Measurements from ENCODE around the gene LCLAT1. TPM values are rescaled to one million over a fixed set of nuclear protein-coding genes. Genes with fewer than 3 reads are reported as not detected.
A peak's percentile ranks its signal among the peaks of the same experiment; 100 is the strongest.

LCLAT1 gene
- total RNA-seq, 1 donor from 2014 or later, result 21.6 TPM

GRCh38 chr2:30410217-30410616 lies 36.8 kb upstream of the LCLAT1 start:
- peaks cover 60% of the 10 kb centered on the region for H3K4me1 Mint-ChIP-seq
- no peak overlapping the region for H2AFZ ChIP-seq (replicated peaks)

GRCh38 chr2:30412047-30412683 lies 34.9 kb upstream of the LCLAT1 start:
- DNase-seq (ENCODE audit: low spot score), result no peak
- H3K27me3 Mint-ChIP-seq (ENCODE audit: insufficient read depth, low read depth), result peaks cover 10% of the 10 kb centered on the region
- H3K36me3 Mint-ChIP-seq, result no peaks in the 10 kb centered on the region
- Histone ChIP-seq H3K79me2 (ENCODE audit: low read depth) (no peaks in the 10 kb centered on the region), H3F3A (ENCODE audit: low read depth) (peaks cover 5% of the 10 kb centered on the region), H2AFZ (replicated peaks) (no peak overlapping the region), H4K20me1 (ENCODE audit: low read depth) (no peaks in the 10 kb centered on the region), H3K4me2 (no peak overlapping the region), H3K36me3 (no peaks in the 10 kb centered on the region), H3K27ac (no peak overlapping the region), H3K27me3 (no peaks in the 10 kb centered on the region), H3K9ac (no peak overlapping the region), H3K4me3 (no peak overlapping the region), H3K4me1 (peaks cover 19% of the 10 kb centered on the region), H3K9me3 (ENCODE audit: low read depth) (no peaks in the 10 kb centered on the region)
- no peak for TF ChIP-seq CTCF (IDR thresholded peaks at IDR 0.05)
- no peak for TF ChIP-seq EZH2phosphoT487 (IDR thresholded peaks at IDR 0.05)
- TF ChIP-seq EZH2 (IDR thresholded peaks at IDR 0.05), result no peak
- H3K27ac Mint-ChIP-seq, result peak overlapping the region; percentile 86
- H3K4me1 Mint-ChIP-seq, result peaks cover 58% of the 10 kb centered on the region
- H3K9me3 Mint-ChIP-seq, result peaks cover 2% of the 10 kb centered on the region
- no peak overlapping the region for H3K4me3 Mint-ChIP-seq

More at GRCh38 chr2:30410217-30410616, 36.8 kb upstream of the LCLAT1 start:
- no peaks in the 10 kb centered on the region for H3K9me3 ChIP-seq (ENCODE audit: low read depth)
- Mint-ChIP-seq H3K9me3 (peaks cover 5% of the 10 kb centered on the region), H3K36me3 (no peaks in the 10 kb centered on the region), H3K27ac (no peak overlapping the region), H3K27me3 (ENCODE audit: insufficient read depth, low read depth) (peaks cover 8% of the 10 kb centered on the region), H3K4me3 (no peak overlapping the region)
- H3K9ac ChIP-seq, result no peak overlapping the region
- no peaks in the 10 kb centered on the region for H3K27me3 ChIP-seq
- TF ChIP-seq CTCF (IDR thresholded peaks at IDR 0.05) (no peak), EZH2 (IDR thresholded peaks at IDR 0.05) (no peak), EZH2phosphoT487 (IDR thresholded peaks at IDR 0.05) (no peak)
- no peaks in the 10 kb centered on the region for H4K20me1 ChIP-seq (ENCODE audit: low read depth)
- H3K4me2 ChIP-seq, result no peak overlapping the region
- H3F3A ChIP-seq (ENCODE audit: low read depth), result peaks cover under 1% of the 10 kb centered on the region
- peaks cover 18% of the 10 kb centered on the region for H3K4me1 ChIP-seq
- no peaks in the 10 kb centered on the region for H3K79me2 ChIP-seq (ENCODE audit: low read depth)
- DNase-seq (ENCODE audit: low spot score), result no peak
- H3K36me3 ChIP-seq, result no peaks in the 10 kb centered on the region
- H3K27ac ChIP-seq, result no peak overlapping the region
- H3K4me3 ChIP-seq, result no peak overlapping the region

GRCh38 chr2:30412684-30413570 lies 34.1 kb upstream of the LCLAT1 start:
- no peak overlapping the region for H2AFZ ChIP-seq (replicated peaks)
- Mint-ChIP-seq H3K4me3 (no peak overlapping the region), H3K27me3 (ENCODE audit: insufficient read depth, low read depth) (peaks cover 12% of the 10 kb centered on the region), H3K4me1 (peaks cover 55% of the 10 kb centered on the region), H3K9me3 (no peaks in the 10 kb centered on the region), H3K27ac (peak overlapping the region; percentile 86), H3K36me3 (no peaks in the 10 kb centered on the region)
- no peaks in the 10 kb centered on the region for H3K9me3 ChIP-seq (ENCODE audit: low read depth)
- H3K4me2 ChIP-seq, result no peak overlapping the region
- no peak for DNase-seq (ENCODE audit: low spot score)
- H3K36me3 ChIP-seq, result no peaks in the 10 kb centered on the region
- no peaks in the 10 kb centered on the region for H3K27me3 ChIP-seq
- H3K27ac ChIP-seq, result no peak overlapping the region
- no peak overlapping the region for H3K4me3 ChIP-seq
- H3K4me1 ChIP-seq, result peaks cover 20% of the 10 kb centered on the region
- no peak overlapping the region for H3K9ac ChIP-seq
- H3K79me2 ChIP-seq (ENCODE audit: low read depth), result no peaks in the 10 kb centered on the region
- TF ChIP-seq EZH2phosphoT487 (IDR thresholded peaks at IDR 0.05) (no peak), EZH2 (IDR thresholded peaks at IDR 0.05) (no peak), CTCF (IDR thresholded peaks at IDR 0.05) (no peak)
- peaks cover 13% of the 10 kb centered on the region for H3F3A ChIP-seq (ENCODE audit: low read depth)
- no peaks in the 10 kb centered on the region for H4K20me1 ChIP-seq (ENCODE audit: low read depth)
